NCI-H146 treated with DMSO at 0.1 percent for 48 hours (cell line): ENCODE results near the gene CTNND1.
"Not testable (repeated sequence)": the region's sequence is repeated elsewhere in the genome, so short reads cannot be mapped to it uniquely, and the experiment has no call there.

Experiments
- DNase-seq: peaks from one replicate; lab custom pipeline; 2025; ENCODE audit not compliant: unreplicated experiment; lab: John Stamatoyannopoulos, UW

Gene CTNND1

GRCh38 chr11:57761301-57762234, at the start of gene CTNND1:
TSS of gene CTNND1 (plus strand) at chr11:57761802. CDS start at chr11:57791479, 29,677 bp downstream.
- peak; percentile 42 for DNase-seq

GRCh38 chr11:57712256-57713150, 49.1 kb upstream of the CTNND1 start, which contains the start of gene TMX2:
TSS of gene TMX2 (plus strand) at chr11:57712593. CDS start at chr11:57712619, 26 bp downstream.
- DNase-seq: peak; percentile 99

- no peak for DNase-seq
These were observed 47.8 kb upstream of the CTNND1 start for GRCh38 chr11:57713835-57714234.

GRCh38 chr11:57716726-57717125, 44.9 kb upstream of the CTNND1 start:
- DNase-seq: not testable (repeated sequence)

GRCh38 chr11:57727185-57727584, 34.4 kb upstream of the CTNND1 start:
- no peak for DNase-seq

GRCh38 chr11:57728829-57729228, 32.8 kb upstream of the CTNND1 start:
- DNase-seq: no peak

- DNase-seq: no peak
These were observed 32.1 kb upstream of the CTNND1 start for GRCh38 chr11:57729479-57729878.

- DNase-seq: no peak
These were observed 28.9 kb upstream of the CTNND1 start for GRCh38 chr11:57732661-57733060.

- no peak for DNase-seq
These were observed 25.8 kb upstream of the CTNND1 start for GRCh38 chr11:57735619-57736298.

- peak; percentile 94 for DNase-seq
These were observed 20.2 kb upstream of the CTNND1 start, which contains the start of gene SELENOH for GRCh38 chr11:57741132-57742086. TSS of gene SELENOH (plus strand) at chr11:57741491. CDS start at chr11:57741596, 105 bp downstream.

- DNase-seq: no peak
These were observed 19.5 kb upstream of the CTNND1 start for GRCh38 chr11:57742087-57742452.

- DNase-seq: no peak
These were observed 17.2 kb upstream of the CTNND1 start for GRCh38 chr11:57744357-57744756.

GRCh38 chr11:57745206-57745605, 16.4 kb upstream of the CTNND1 start:
- no peak for DNase-seq

GRCh38 chr11:57746920-57747319, 14.7 kb upstream of the CTNND1 start:
- no peak for DNase-seq

GRCh38 chr11:57751176-57751575, 10.4 kb upstream of the CTNND1 start:
- DNase-seq: no peak

GRCh38 chr11:57751676-57752253, 9.8 kb upstream of the CTNND1 start, which contains the start of gene BTBD18:
TSS of gene BTBD18 (minus strand) at chr11:57751819. CDS start at chr11:57751188, 631 bp downstream.
- DNase-seq: peak; percentile 9

- no peak for DNase-seq
These were observed 8.6 kb upstream of the CTNND1 start for GRCh38 chr11:57752954-57753353.

GRCh38 chr11:57758174-57758573, 3.4 kb upstream of the CTNND1 start:
- DNase-seq: no peak

- DNase-seq: no peak
These were observed 746 bp downstream of the CTNND1 start for GRCh38 chr11:57762235-57762861.
